Caco-2 (cell line): ENCODE measurements around the gene CHCHD6. TPM values are rescaled to one million over a fixed set of nuclear protein-coding genes. Genes with fewer than 3 reads are reported as not detected.

Source experiments
- BruUV-seq: library from RNA; stranded (reverse); fragments of 400-500 nt; replicated peaks from 2 replicates; lab custom pipeline; 2021; lab: Mats Ljungman, UMichigan
- CTCF ChIA-PET: fragments of 300-600 bp; sonication (Branson Sonifier 250); formaldehyde crosslinking; loops from one replicate; lab custom pipeline; 2022; ENCODE audit warnings: antibody characterized with exemption; lab: Charles Lee
- POLR2A ChIA-PET: fragments of 300-600 bp; sonication (Branson Sonifier 250); formaldehyde crosslinking; loops from one replicate; lab custom pipeline; 2022; ENCODE audit warnings: antibody characterized with exemption; lab: Charles Lee
- DNase-seq, 2 experiments: peaks; one replicate each; pipeline versions ENCODE4 v3.0.0 to v3.0.0-alpha.2; 2020 to 2022
- H3K27me3 ChIP-seq: replicated peaks from 2 replicates; pipeline ENCODE4 v1.6.0; 2011; ENCODE audit warnings: low read length; ENCODE audit not compliant: control insufficient read depth, insufficient read depth
- H3K36me3 ChIP-seq: 2 replicates; pipeline ENCODE4 v1.5.1; 2011; ENCODE audit warnings: low read length; ENCODE audit not compliant: control insufficient read depth, insufficient read depth
- H3K4me1 ChIP-seq: fragments of 250-450 bp; sonication (Bioruptor Pico); 2 replicates; pipeline ENCODE4 v1.5.1; 2020; ENCODE audit warnings: mild to moderate bottlenecking
- H3K4me3 ChIP-seq: 2 replicates; pipeline ENCODE4 v1.5.1; 2011; ENCODE audit warnings: low read depth, mild to moderate bottlenecking, control low read depth, low read length
- H3K9me3 ChIP-seq: fragments of 250-450 bp; sonication (Bioruptor Pico); 2 replicates; pipeline ENCODE4 v1.5.1; 2020; ENCODE audit warnings: mild to moderate bottlenecking, moderate library complexity
- H3K27ac Mint-ChIP-seq: one replicate; pipeline ENCODE4 v1.8.0; 2022; ENCODE audit warnings: mixed read lengths; ENCODE audit not compliant: unreplicated experiment
- H3K27me3 Mint-ChIP-seq: one replicate; pipeline ENCODE4 v1.8.0; 2022; ENCODE audit warnings: mixed read lengths; ENCODE audit not compliant: insufficient read depth, unreplicated experiment
- H3K36me3 Mint-ChIP-seq: one replicate; pipeline ENCODE4 v1.8.0; 2022; ENCODE audit warnings: mild to moderate bottlenecking, mixed read lengths; ENCODE audit not compliant: insufficient read depth, unreplicated experiment
- H3K4me1 Mint-ChIP-seq: one replicate; pipeline ENCODE4 v1.8.0; 2022; ENCODE audit warnings: low read depth, mixed read lengths; ENCODE audit not compliant: unreplicated experiment
- H3K4me3 Mint-ChIP-seq: one replicate; pipeline ENCODE4 v1.8.0; 2022; ENCODE audit warnings: mild to moderate bottlenecking, moderate library complexity, mixed read lengths; ENCODE audit not compliant: unreplicated experiment
- H3K9me3 Mint-ChIP-seq: one replicate; pipeline ENCODE4 v1.8.0; 2022; ENCODE audit warnings: mixed read lengths; ENCODE audit not compliant: unreplicated experiment
- CTCF ChIP-seq, 2 experiments: fragments of 200-600 bp in 1 of 2; IDR thresholded peaks; 1 replicate in 1 of 2; 2 replicates in 1 of 2; pipeline versions ENCODE4 v1.5.1 to v1.8.0; 2011 to 2022; ENCODE audit warnings: antibody characterized with exemption in 1 of 2, control low read depth in 1 of 2, inconsistent platforms in 1 of 2, low read depth in 1 of 2, low read length in 1 of 2, mild to moderate bottlenecking in 1 of 2, moderate library complexity in 1 of 2; ENCODE audit not compliant: insufficient read depth in 1 of 2, severe bottlenecking in 1 of 2, unreplicated experiment in 1 of 2
- intact Hi-C: fragments of 100-400 bp; cut with micrococcal nuclease; formaldehyde crosslinking; loops from one replicate; pipeline ENCODE4 v1.10.0; 2022; ENCODE audit not compliant: unreplicated experiment
- total RNA-seq: library from RNA; stranded (reverse); gene quantifications from 2 replicates; pipeline ENCODE4 v1.2.3, GENCODE V29; 2022

Gene CHCHD6
- total RNA-seq, 1 experiment from 2014 or later: 49.5 TPM

- peaks cover 5% of the 10 kb centered on the region for H3K4me1 Mint-ChIP-seq
These were observed 9.2 kb downstream of the CHCHD6 start for GRCh38 chr3:126713199-126713598.

DNA sequence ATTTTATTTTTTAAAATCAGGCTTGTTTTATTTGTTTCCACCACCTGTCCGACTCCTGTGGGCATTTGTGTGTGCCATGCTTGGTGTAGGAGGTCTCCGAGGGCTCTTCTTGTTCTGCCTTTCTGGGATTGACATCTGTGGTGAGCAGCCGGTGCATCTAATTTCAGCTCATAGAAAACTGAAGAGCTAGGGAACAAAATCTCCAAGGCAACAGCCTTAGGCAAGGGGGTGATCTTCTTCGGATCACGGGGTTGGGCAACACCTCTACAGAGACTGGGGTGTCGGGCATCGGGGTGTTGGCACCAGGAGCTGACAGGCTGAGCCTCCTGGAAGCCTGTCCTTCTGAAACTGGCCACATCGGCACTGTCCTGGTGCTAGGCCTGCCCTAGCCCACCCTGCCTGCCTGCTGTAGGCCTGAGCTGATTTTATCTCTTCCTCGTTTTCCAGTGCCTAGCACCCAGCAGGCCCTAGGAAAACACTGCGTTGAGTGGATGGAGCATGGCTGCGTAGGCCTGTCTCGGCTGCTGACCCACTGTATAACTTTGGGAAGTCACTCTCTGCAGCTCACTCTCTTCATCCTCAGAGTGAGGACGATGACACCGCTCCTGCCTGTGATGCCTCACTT, 10.3 kb downstream of the CHCHD6 start:
- POLR2A ChIA-PET: no interaction called here
- BruUV-seq: no TSS peak
- DNase-seq: no peak
- no peak overlapping the region for H3K27ac Mint-ChIP-seq
- Histone ChIP-seq H3K27me3 (no peaks in the 10 kb centered on the region), H3K4me3 (no peak overlapping the region), H3K36me3 (no peaks in the 10 kb centered on the region), H3K9me3 (no peaks in the 10 kb centered on the region), H3K4me1 (no peaks in the 10 kb centered on the region)
- H3K9me3 Mint-ChIP-seq: no peaks in the 10 kb centered on the region
- H3K27me3 Mint-ChIP-seq: no peaks in the 10 kb centered on the region
- H3K36me3 Mint-ChIP-seq: no peaks in the 10 kb centered on the region
- CTCF ChIA-PET: no interaction called here
- H3K4me1 Mint-ChIP-seq: peaks cover 5% of the 10 kb centered on the region
- no peak for TF ChIP-seq CTCF (IDR thresholded peaks at IDR 0.05; ENCODE audit: insufficient read depth in 1 of 2, low read depth in 1 of 2, low read length in 1 of 2, severe bottlenecking in 1 of 2, unreplicated experiment in 1 of 2)
- intact Hi-C loops: no loop called here
- no peak overlapping the region for H3K4me3 Mint-ChIP-seq

More at GRCh38 chr3:126713199-126713598, 9.2 kb downstream of the CHCHD6 start:
- Mint-ChIP-seq H3K27me3 (no peaks in the 10 kb centered on the region), H3K4me3 (no peak overlapping the region), H3K9me3 (no peaks in the 10 kb centered on the region), H3K36me3 (no peaks in the 10 kb centered on the region), H3K27ac (no peak overlapping the region)
- TF ChIP-seq CTCF (IDR thresholded peaks at IDR 0.05; ENCODE audit: insufficient read depth in 1 of 2, low read depth in 1 of 2, low read length in 1 of 2, severe bottlenecking in 1 of 2, unreplicated experiment in 1 of 2): no peak
- Histone ChIP-seq H3K4me3 (no peak overlapping the region), H3K4me1 (no peaks in the 10 kb centered on the region), H3K27me3 (no peaks in the 10 kb centered on the region), H3K36me3 (no peaks in the 10 kb centered on the region), H3K9me3 (no peaks in the 10 kb centered on the region)
- CTCF ChIA-PET: interaction anchor here (0.8 kb wide), 1 partner anchor 9 kb away, joined by 3 read pairs; the partner anchor contains the start of gene CHCHD6
- POLR2A ChIA-PET: no interaction called here
- DNase-seq: no peak
- intact Hi-C loops: no loop called here
- no TSS peak for BruUV-seq

- no peaks in the 10 kb centered on the region for H3K9me3 ChIP-seq
- Mint-ChIP-seq H3K27me3 (no peaks in the 10 kb centered on the region), H3K4me1 (peaks cover 5% of the 10 kb centered on the region), H3K27ac (no peak overlapping the region), H3K4me3 (no peak overlapping the region), H3K9me3 (no peaks in the 10 kb centered on the region), H3K36me3 (no peaks in the 10 kb centered on the region)
- H3K4me3 ChIP-seq: no peak overlapping the region
- BruUV-seq: no TSS peak
- no peak for DNase-seq
- H3K36me3 ChIP-seq: no peaks in the 10 kb centered on the region
- ChIA-PET POLR2A (no interaction called here), CTCF (no interaction called here)
- no peaks in the 10 kb centered on the region for H3K4me1 ChIP-seq
- H3K27me3 ChIP-seq: no peaks in the 10 kb centered on the region
- intact Hi-C loops: no loop called here
- no peak for TF ChIP-seq CTCF (IDR thresholded peaks at IDR 0.05; ENCODE audit: insufficient read depth in 1 of 2, low read depth in 1 of 2, low read length in 1 of 2, severe bottlenecking in 1 of 2, unreplicated experiment in 1 of 2)
These were observed 10.9 kb downstream of the CHCHD6 start for GRCh38 chr3:126714921-126715320.
